SKM-1 (cell line): ENCODE measurements around the gene FAM131C.
A peak's percentile ranks its signal among the peaks of the same experiment; 100 is the strongest.
"Not testable (repeated sequence)": the region's sequence is repeated elsewhere in the genome, so short reads cannot be mapped to it uniquely, and the experiment has no call there.

Source experiments
- DNase-seq: peaks from one replicate; lab custom pipeline; 2025; ENCODE audit not compliant: unreplicated experiment; lab: John Stamatoyannopoulos, UW

Gene FAM131C

DNA sequence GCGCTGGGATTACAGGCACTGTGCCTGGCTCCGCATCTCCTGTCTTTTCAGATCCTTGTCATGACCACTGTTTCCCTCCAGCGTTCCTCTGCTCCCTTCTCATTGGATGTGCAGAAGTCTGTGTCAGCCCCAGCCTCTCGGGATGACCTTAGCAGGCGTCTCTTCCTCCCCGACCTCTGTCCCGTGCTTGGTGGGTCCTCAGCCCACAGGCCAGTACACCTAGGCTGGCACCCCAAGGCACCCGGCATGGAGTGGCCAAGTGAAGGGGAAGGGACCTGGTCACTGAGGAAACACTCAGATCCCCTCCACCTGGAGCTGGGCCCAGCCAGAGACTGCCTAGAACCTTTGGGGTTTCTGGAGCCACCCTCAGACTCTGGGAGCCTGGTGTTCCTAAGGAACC, 32.3 kb downstream of the FAM131C start:
- no peak for DNase-seq

DNA sequence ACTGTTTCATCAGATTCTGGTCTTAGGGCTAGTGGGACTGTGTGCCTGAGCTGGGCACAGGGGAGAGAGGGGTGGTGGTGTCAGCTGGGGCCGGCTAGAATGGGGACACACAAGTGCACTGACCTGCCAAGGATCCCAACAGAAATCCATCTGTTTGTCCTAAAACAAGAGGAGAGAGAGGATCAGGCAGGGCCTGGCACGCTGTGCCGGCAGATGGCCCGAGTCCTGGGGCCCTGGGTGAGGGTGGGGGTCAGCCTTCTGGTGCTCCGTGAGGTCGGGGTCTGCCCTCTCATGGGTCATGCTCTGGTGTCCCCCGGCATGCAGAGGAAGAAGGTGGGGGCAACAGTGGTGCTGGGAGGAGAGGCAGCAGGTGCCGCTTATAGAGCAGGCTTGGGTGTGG, 33.6 kb downstream of the FAM131C start:
- DNase-seq = not testable (repeated sequence)

DNA sequence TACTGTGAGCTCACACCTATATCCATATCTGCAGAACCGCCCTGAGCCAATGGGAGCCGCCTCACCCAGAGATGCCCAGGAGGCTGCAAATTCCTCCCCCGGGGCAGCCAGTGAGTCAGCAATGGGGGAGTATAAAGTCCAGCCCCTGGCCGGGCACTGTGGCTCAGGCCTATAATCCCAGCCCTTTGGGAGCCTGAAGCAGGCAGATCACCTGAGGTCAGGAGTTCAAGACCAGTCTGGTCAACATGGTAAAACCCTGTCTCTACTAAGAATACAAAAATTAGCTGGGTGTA, 34.9 kb downstream of the FAM131C start:
- no peak for DNase-seq

DNA sequence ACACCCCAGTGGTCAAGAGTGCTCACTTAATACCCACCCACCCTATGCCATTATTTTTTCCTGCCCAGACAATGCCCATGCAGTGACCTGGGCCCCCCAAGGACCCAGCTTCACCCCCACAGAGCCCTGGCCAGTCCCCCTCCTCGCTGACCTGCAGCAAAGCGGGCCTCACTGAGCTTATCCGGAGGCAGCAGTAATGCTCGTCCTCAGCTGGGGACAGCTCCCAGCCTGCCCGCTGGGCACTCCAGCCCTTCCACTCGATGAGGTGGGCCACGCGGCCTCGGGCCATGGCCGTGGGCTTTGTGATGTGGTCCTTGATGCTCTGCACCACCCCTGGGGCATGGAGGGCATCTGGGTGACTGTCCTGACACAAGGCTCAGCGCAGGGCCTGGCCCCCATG, 37.0 kb downstream of the FAM131C start:
- DNase-seq = not testable (repeated sequence)

DNA sequence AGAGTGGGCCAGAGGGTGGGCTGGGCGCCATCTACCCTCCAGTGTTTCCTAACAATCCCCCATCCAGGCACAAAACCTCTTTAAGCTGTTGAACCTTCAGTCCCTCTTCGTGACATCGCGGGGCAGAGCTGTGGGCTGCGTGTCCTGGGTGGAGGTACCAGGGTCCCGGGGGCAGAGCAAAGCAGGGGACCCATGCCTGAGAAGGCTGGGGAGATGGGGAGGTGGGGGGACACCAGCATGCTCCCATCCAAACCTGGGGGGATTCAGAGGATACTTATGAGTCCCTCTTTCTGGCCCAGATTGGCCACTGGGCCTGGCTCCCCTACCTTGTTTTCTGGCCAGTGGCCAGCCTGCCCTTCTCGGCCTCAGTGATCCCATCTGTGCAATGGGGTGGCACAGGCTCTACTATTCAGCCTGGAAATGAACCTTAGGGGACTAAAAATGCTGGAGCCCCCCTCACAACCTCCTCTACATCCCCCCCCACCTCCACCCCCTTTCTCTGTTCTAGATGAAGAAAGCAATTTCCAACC, 40.3 kb downstream of the FAM131C start:
- not testable (repeated sequence) for DNase-seq

DNA sequence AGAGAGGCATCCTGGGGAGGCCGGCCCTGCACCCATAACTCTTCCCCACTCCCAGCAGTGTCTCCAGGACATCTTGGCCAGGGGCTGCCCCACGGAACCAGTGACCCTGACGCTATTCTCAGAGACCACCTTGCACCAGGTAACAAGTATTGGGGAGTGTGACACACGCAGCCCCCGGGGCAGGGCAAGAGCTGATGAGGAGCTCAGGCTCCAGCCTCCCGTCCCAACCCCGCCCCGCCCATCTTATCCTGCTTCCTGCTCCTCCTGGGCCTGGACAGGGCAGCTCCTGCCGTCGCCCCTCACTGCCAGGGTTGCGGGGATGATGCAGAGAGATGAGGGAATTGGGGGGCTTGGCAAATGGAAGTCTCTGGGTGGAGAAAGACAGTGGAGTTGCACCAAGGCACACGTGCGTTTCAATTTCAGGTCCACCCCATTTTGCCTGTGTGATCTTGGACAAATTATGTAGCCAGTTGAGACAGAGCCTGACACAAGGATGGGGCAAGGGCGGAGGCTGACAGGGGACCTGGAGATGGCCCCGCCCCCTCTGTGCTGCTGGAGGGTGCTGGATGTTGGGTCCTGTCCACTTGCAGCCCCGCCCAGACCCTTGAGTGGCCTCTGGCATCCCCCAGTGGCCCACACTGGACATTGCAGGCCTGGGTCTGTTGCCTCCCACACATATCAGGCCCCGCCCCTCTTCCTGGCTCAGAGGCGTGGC, 40.9 kb downstream of the FAM131C start:
- DNase-seq = peak; percentile 59

DNA sequence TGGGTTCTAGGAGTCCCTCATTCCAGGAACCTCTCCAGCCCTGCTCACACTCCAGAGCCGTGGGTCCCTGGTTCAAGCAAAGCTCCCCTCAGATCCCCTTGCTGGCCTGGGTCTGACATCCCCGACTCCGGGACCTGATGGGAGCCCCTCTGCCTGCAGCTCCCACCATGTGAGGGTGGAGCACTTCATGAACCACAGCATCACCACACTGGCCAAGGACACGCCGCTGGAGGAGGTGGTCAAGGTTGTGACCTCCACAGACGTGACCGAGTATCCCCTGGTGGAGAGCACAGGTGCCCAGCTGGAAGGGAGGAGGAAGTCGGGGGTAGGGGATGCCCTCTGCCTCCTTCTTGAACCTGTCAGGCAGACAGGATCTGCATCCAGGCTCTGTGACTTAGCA, 41.9 kb downstream of the FAM131C start:
- no peak for DNase-seq

DNA sequence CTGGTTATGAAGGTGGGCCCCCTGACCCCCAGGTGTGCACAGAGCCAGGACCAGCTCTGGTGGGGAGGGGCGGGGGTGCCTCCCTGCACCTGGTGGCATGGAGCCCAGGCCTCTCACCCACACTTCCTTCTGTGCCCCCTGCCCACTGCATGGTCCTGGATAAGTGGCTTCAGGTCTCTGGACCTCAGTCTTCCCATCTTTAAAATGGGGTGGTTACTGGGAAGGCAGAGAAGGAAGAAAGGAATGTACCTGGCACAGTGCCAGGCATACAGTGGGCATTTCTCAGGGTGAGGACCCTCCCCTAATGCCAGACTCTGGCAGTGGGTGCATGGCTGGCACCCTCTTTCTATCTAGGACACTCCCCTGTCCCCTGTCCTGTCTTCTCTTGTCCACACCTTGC, 44.2 kb downstream of the FAM131C start:
- no peak for DNase-seq

DNA sequence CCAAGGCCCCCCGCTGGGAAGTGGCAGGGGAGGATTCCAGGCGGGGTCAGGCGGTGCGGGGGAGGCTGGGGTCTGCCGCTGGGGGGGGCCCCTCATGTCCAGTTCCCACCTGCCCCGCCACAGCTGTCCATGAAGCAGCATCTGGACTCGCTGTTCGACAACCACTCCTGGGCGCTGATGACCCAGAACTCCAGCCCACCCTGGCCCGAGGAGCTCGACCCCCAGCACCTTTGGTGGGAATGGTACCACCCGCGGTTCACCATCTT, 44.5 kb downstream of the FAM131C start:
- DNase-seq = not testable (repeated sequence)

DNA sequence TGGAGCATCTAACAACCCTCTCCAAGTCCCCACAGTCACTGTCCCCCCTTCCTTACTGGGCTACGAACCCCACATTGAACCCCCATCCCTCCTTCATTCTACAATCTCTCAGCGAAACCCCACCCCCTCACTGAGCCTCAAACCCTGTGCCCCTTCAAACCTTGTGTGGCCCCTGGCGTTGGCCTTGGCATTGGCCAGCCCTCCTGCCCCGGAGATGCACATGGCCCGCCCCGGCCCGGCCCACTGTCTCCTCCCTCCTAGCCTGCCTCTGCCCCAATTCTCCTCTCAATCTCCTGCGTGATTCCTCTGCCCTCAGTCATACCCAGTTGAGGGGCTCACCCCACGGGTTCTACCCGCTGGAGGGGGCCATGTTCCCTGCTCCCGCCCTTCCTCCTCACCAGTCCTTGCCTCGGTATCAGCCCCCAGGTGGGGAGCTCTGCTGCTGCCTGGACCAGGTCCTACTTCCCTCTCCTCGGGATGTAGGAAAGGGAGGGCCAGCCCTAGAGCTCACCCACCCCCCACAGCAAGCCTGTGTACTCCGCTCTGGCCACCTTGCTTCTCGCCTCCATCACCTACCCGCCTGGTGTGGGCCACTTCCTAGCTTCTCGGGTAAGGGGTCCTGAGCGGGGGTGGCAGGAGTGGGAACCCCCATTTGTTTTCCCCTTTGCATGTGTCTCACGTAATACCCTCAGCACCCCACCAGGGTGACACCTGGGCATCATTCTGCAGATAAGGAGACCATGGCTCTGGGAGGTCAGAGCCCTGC, 45.0 kb downstream of the FAM131C start:
- DNase-seq = no peak

DNA sequence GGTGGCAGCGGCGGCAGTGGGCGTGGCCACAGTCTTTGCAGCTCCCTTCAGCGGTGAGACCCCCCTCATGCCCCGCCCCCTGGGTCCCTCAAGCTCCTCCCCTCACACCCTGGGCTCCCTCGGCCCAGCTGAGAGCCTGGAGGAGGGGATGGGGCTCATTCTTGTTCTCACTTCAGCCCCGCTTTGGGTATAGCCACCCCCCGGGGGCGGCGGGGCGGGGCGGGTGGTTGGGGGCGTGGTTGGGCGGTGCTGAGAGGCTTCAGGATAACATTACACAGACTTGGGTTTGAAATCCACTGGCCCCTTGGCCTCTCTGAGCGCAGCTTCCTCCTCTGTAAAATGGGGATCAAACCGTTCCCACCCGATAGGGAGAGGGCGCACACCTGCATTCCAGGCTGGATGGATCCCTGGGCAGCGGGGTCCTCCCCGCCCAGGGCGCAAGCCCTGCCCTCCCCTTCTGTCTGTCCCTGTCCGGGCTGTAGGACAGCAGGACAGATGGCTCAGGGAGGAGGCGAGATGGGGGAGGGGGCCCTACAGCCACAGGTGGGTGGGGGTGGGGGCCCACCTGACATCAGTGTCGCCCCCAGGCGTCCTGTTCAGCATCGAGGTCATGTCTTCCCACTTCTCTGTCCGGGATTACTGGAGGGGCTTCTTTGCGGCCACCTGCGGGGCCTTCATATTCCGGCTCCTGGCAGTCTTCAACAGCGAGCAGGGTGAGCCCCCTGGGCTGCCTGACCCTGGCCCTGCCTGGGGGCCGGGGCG, 46.5 kb downstream of the FAM131C start:
- no peak for DNase-seq

DNA sequence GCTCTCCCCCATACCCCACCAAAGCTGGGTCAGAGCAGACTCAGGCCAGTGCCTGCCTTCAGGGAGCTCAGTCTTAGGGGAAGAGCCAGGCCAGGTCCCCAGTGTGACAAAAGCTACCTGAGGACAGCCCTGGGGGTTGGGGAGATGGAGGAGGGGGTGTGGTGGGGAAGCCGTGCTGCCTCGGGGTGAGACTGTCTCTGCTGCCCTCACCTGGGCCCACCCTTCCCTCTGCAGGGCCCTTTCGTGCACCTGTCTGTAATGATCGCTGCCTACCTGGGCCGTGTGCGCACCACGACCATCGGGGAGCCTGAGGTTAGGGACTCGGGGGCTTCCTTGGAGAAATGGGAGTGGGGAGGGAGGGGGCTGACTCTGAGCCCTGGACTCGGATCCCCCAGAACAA, 47.1 kb downstream of the FAM131C start:
- not testable (repeated sequence) for DNase-seq

DNA sequence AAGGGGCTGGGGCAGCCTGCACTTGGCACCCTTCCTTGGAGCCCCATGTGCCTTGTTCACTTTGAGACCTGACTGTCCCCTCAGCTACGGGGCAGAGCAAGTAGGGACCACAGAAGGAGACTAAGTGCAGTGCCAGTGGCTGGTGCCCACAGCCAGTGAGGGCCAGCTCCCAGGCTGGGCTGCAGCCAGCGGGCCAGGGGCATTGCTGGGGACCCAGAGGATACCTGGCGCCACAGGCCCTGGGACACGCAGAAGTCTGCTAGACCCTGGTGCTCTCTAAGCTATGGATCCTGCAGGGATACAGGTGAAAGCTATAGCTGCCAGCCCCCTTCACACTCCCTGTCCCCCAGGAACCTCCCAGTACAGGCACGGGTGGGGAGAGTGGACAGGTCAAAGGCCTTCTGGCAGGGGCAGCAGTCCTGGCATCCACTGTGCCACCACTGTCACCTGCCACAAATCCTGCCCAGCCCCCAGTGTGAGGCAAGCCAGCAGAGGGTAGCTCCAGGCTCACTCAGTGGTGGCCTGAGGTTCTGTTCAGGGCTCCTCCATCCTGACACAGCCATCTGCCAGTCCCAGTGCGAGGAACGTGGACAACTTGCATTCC, 50.3 kb downstream of the FAM131C start:
- DNase-seq = no peak

DNA sequence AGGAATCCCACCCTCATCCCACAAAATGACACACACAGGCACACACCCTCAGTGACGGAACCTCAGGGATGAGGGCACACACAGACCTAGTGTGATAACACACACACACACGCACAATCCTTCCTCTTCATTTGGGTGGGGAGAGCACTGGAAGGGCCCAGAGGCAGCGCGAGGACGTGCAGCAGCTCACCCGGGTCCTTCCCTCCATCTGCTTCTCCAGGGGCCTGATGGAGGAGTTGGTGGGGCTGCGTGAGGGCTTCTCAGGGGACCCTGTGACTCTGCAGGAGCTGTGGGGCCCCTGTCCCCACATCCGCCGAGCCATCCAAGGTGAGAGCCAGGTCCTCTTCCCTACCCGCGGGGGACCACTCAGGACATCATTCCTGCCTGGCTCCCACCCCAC, 51.1 kb downstream of the FAM131C start:
- no peak for DNase-seq

DNA sequence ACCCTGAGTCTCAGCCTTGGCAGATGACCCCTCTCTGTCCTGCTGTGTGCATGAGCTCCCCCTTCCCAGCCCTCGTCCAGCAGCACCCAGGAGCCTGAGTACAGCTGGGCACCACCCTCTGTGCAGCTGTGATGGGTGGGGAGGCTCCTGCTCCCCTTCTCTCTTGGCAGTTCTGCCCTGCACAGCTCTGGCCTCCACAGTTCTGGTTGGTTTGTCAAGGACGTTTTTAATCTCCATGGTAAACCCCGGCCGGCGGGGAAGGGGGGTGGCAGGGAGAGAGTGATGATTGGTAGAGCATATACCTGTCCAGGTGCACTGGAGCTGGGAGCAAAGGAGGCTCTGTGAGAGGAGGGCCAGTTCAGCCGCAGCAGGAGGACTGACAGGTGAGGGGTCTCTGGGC, 51.8 kb downstream of the FAM131C start, which contains the start of gene CLCNKA:
TSS of gene CLCNKA (plus strand) at position 356 of the 400 bp plus-strand sequence. CDS start 584 bp downstream, outside the sequence.
- DNase-seq = no peak

DNA sequence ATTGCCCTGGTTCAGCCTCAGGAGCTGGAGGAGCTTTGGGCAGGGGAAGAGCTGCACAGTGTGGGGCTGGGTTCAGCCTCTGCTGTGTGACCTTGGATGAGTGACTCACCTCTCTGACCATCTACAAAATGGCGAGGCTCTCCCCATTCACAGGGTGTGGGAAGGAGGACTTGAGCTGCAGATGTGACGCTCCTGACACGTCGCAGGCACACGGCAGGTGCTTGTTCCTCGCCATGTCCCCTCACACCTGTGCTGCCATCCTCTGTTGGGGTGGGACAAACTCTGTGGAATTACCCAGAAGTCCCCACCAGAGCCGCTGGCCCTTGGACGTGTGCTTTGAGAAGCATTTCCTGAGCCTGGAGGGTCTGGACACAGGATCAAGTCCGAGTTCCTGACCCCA, 52.6 kb downstream of the FAM131C start:
- DNase-seq = not testable (repeated sequence)

DNA sequence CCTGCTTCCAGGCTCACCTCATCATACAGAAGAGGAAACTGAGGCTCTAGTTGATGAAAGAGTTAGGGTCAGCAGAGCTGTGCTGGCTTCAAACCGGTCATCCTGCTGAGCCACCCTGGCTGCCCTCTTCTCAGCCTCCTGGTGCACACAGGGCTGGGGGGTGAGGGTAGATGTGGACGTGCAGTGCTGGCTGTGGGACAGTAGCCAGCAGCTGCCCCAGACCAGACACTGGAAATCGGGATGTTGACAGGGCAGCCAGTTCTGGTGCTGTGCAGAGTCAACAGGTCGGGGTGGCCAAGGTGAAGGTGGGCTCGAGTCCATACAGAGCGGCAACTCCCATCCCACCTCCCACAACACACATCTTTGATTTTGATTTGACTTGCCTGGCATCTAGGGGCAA, 53.1 kb downstream of the FAM131C start:
- no peak for DNase-seq

DNA sequence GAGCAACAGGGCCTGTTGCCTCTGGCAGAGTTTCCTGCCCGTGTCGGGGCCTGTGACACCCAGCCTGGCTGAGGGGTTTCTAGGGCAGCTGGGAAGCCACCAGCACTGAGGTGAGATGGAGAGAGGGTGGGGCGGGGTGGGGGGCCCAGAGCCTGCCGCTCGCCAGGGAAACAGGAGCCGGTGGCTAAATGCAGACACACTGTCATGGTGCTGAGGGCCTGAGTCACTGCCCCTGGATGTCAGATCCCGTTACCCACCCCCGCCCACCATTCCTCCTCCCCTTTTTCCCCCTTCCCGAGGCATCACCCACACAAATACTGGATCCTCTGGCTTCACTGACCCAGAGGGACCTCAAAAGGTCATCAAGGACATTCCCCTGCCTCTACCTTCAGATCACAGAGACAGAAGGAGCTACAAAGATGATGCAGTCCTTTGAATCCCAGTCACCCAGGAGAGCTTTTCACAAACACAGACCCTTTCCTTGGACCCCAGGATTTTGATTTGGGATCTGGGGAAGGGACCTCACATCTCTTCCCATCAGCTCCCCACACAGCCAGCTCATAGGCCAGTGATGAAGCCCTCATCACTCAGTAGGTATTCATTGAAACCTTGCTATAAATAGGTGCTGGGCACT, 53.7 kb downstream of the FAM131C start:
- no peak for DNase-seq

DNA sequence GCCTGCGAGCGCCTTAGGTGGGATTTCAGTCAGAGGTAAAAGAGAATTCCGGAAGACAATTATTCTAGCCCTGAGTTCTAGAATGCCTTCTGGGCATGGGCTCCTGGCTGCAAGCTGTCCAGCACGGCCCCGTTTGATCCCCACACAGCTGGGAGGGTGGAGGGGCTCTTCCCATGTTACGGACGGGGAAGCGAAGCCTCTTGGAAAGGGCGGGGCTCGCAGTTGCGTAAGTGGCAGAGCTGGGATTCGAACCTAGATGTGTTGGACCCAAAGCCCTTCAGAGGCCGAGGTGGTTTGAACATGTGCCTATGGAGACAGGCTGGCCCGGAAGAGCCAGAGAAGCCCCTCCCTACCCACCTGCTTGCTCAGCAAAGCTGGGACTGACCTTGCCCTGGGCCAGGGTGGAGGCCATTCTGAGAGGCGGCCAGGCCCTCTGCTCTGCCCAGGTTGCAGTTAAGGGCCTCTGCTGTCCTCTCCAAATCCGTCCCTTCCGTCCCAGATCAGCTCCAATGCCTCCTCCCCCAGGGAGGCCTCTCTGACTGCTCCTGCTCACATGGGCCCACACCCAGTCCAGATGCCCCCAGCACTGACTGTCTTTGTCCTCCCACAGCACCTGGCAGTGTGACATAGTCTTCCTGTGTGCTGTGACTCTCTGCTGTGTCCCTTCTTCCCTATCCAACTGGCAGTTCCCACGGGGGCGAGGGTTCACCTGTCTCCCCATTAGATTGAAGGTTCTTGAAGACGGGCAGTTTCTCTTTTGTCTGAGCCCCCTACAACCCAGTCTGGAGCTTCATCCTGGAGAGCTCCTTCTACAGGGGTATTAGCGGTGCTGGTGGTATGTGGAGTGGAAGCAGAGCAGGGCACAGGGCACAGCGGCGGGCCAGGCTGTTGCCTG, 54.5 kb downstream of the FAM131C start:
- no peak for DNase-seq

DNA sequence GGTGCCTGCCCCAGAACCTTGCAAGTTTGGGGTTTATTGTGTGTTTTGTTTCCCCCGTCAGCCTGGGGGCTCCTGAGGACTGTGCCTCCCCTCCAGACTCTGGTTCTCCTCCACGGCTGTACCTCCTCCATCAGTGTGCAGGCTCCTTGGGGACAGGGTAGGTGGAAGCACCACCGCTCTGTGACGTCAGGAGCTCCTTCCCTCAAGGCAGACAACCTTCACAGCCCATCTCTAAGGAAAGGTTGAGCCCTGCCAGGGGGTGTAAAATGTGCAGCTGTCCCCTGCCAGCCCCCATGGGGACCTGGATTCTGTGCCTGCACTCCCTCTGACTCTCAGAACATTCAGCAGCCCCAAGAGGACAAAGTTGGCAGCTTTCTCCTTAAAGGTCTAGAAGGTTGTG, 55.1 kb downstream of the FAM131C start:
- no peak for DNase-seq
